Mesenchymal stem cell (in vitro differentiated cells and primary cell): Measurements from ENCODE around the gene RFXAP.
A peak's percentile ranks its signal among the peaks of the same experiment; 100 is the strongest.
"Not testable (repeated sequence)": the region's sequence is repeated elsewhere in the genome, so short reads cannot be mapped to it uniquely, and the experiment has no call there.

Experiments
- DNase-seq: peaks from one replicate; pipeline ENCODE4 v3.0.0-alpha.2; 2013
- H2AFZ ChIP-seq: one replicate; pipeline ENCODE4 v1.6.1; 2013; ENCODE audit warnings: low read depth, mild to moderate bottlenecking, control low read depth, inconsistent platforms, low read length, moderate library complexity
- H2AK5ac ChIP-seq: 2 replicates; pipeline ENCODE4 v1.6.1; 2013; ENCODE audit warnings: low read length, moderate library complexity, mild to moderate bottlenecking, inconsistent platforms; ENCODE audit not compliant: severe bottlenecking
- H2BK120ac ChIP-seq: one replicate; pipeline ENCODE4 v1.6.1; 2013; ENCODE audit warnings: low read depth, mild to moderate bottlenecking, inconsistent platforms, low read length, moderate library complexity
- H2BK12ac ChIP-seq, 2 experiments: one replicate each; pipeline ENCODE4 v1.6.1; 2013; ENCODE audit warnings: inconsistent platforms in 2 of 2, low read length in 2 of 2, mild to moderate bottlenecking in 2 of 2, moderate library complexity in 2 of 2, control low read depth in 1 of 2
- H2BK15ac ChIP-seq: one replicate; pipeline ENCODE4 v1.6.1; 2013; ENCODE audit warnings: mild to moderate bottlenecking, low read depth, inconsistent platforms; ENCODE audit not compliant: poor library complexity, severe bottlenecking
- H2BK5ac ChIP-seq: 2 replicates; pipeline ENCODE4 v1.6.1; 2013; ENCODE audit warnings: low read depth, mild to moderate bottlenecking, low read length, control low read depth, inconsistent platforms; ENCODE audit not compliant: poor library complexity, severe bottlenecking
- H3K14ac ChIP-seq, 2 experiments: one replicate each; pipeline ENCODE4 v1.6.1; 2013; ENCODE audit warnings: inconsistent platforms in 2 of 2, low read length in 2 of 2, control low read depth in 1 of 2, mild to moderate bottlenecking in 1 of 2, moderate library complexity in 1 of 2
- H3K18ac ChIP-seq, 2 experiments: one replicate each; pipeline ENCODE4 v1.6.1; 2013; ENCODE audit warnings: inconsistent platforms in 2 of 2, low read length in 2 of 2, control low read depth in 1 of 2, low read depth in 1 of 2, mild to moderate bottlenecking in 1 of 2
- H3K23ac ChIP-seq, 2 experiments: one replicate each; pipeline ENCODE4 v1.6.1; 2013; ENCODE audit warnings: inconsistent platforms in 2 of 2, low read length in 2 of 2, mild to moderate bottlenecking in 2 of 2, moderate library complexity in 2 of 2, control low read depth in 1 of 2
- H3K27ac ChIP-seq: 2 replicates; pipeline ENCODE4 v1.5.1; 2013; ENCODE audit warnings: mild to moderate bottlenecking, moderate library complexity, low read length, control low read depth, inconsistent platforms; ENCODE audit not compliant: poor library complexity, severe bottlenecking
- H3K27me3 ChIP-seq, 2 experiments: 2 replicates each; pipeline versions ENCODE4 v1.6.1 to v1.7.0; 2013; ENCODE audit warnings: low read length in 2 of 2, mild to moderate bottlenecking in 2 of 2, moderate library complexity in 2 of 2, control low read depth in 1 of 2, inconsistent platforms in 1 of 2; ENCODE audit not compliant: control insufficient read depth in 1 of 2, insufficient read depth in 1 of 2
- H3K36me3 ChIP-seq, 2 experiments: 2 replicates each; pipeline versions ENCODE4 v1.6.1 to v1.7.0; 2013; ENCODE audit warnings: low read length in 2 of 2, control low read depth in 1 of 2, inconsistent platforms in 1 of 2, low read depth in 1 of 2, mild to moderate bottlenecking in 1 of 2; ENCODE audit not compliant: insufficient read depth in 2 of 2, control insufficient read depth in 1 of 2
- H3K4ac ChIP-seq, 2 experiments: one replicate each; pipeline ENCODE4 v1.6.1; 2013; ENCODE audit warnings: inconsistent platforms in 2 of 2, low read length in 2 of 2, mild to moderate bottlenecking in 2 of 2, moderate library complexity in 2 of 2, control low read depth in 1 of 2, low read depth in 1 of 2
- H3K4me1 ChIP-seq: 2 replicates; pipeline ENCODE4 v1.6.1; 2013; ENCODE audit warnings: low read depth, low read length, control low read depth; ENCODE audit not compliant: control insufficient read depth, insufficient read depth
- H3K4me2 ChIP-seq: 2 replicates; pipeline ENCODE4 v1.6.1; 2013; ENCODE audit warnings: low read length, mild to moderate bottlenecking, inconsistent platforms; ENCODE audit not compliant: poor library complexity, severe bottlenecking
- H3K4me3 ChIP-seq, 2 experiments: 2 replicates each; pipeline versions ENCODE4 v1.5.1 to v1.7.0; 2013; ENCODE audit warnings: low read length in 2 of 2, mild to moderate bottlenecking in 2 of 2, control low read depth in 1 of 2, low read depth in 1 of 2; ENCODE audit not compliant: insufficient read depth in 1 of 2
- H3K79me1 ChIP-seq: replicated peaks from 2 replicates; pipeline ENCODE4 v1.6.1; 2013; ENCODE audit warnings: mild to moderate bottlenecking, control low read depth, low read length, inconsistent platforms; ENCODE audit not compliant: poor library complexity, severe bottlenecking
- H3K9ac ChIP-seq: 2 replicates; pipeline ENCODE4 v1.7.0; 2013; ENCODE audit warnings: mild to moderate bottlenecking, low read length, moderate library complexity
- H3K9me3 ChIP-seq: 2 replicates; pipeline ENCODE4 v1.7.0; 2013; ENCODE audit warnings: mild to moderate bottlenecking, low read length; ENCODE audit not compliant: control insufficient read depth
- H4K8ac ChIP-seq: one replicate; pipeline ENCODE4 v1.6.1; 2013; ENCODE audit warnings: inconsistent platforms, mild to moderate bottlenecking, low read length, moderate library complexity
- H4K91ac ChIP-seq: one replicate; pipeline ENCODE4 v1.6.1; 2013; ENCODE audit warnings: mild to moderate bottlenecking, low read length, inconsistent platforms
- WGBS: methylation state at CpG from one replicate; pipeline ENCODE4 v1.1.7; 2013; ENCODE audit warnings: mixed read lengths; 5-methylcytosine and 5-hydroxymethylcytosine counted together

RFXAP gene

DNA sequence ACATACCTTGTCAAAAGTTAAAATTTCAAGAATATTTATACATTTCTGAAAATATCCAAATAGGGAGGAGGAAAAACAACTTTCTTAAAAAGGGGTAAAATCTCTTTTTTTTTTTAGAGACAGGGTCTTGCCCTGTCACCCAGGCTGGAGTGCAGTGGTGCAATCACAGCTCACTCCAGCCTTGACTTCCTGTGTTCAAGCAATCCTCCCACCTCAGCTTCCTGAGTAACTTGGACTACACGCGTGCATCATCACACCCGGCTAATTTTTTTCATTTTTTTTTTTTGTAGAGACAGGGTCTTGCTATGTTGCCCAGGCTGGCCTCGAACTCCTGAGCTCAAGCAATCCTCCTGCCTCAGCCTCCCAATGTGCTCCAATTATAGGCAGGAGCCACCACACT lies 32.8 kb upstream of the RFXAP start:
- H3K23ac ChIP-seq, H2BK15ac ChIP-seq, H3K36me3 ChIP-seq, H3K18ac ChIP-seq, H2AK5ac ChIP-seq, H3K79me1 ChIP-seq, H3K4me1 ChIP-seq, H3K9ac ChIP-seq, H3K4me3 ChIP-seq, H2BK12ac ChIP-seq, H3K9me3 ChIP-seq, H2AFZ ChIP-seq, H2BK120ac ChIP-seq, H4K8ac ChIP-seq, H3K14ac ChIP-seq, H3K4ac ChIP-seq, H3K27ac ChIP-seq, H2BK5ac ChIP-seq, DNase-seq, H4K91ac ChIP-seq, H3K4me2 ChIP-seq, H3K27me3 ChIP-seq: not testable (repeated sequence)
- WGBS: 84% methylated on average over 4 of the region's 4 CpGs

- Histone ChIP-seq H2BK5ac (no peak overlapping the region), H2BK15ac (no peak overlapping the region), H4K91ac (no peak overlapping the region), H2AK5ac (no peak overlapping the region), H4K8ac (no peak overlapping the region), H3K4me1 (no peaks in the 10 kb centered on the region), H3K14ac (no peak overlapping the region), H3K36me3 (no peaks in the 10 kb centered on the region), H2AFZ (no peak overlapping the region), H3K18ac (no peak overlapping the region), H3K9me3 (no peaks in the 10 kb centered on the region), H3K23ac (no peak overlapping the region), H3K9ac (peak overlapping the region; percentile 24), H3K27me3 (no peaks in the 10 kb centered on the region), H2BK12ac (no peak overlapping the region), H3K27ac (no peak overlapping the region), H3K79me1 (no peaks in the 10 kb centered on the region), H3K4me3 (no peak overlapping the region), H3K4ac (no peak overlapping the region), H3K4me2 (no peak overlapping the region), H2BK120ac (no peak overlapping the region)
- no peak for DNase-seq
- WGBS: 74% methylated on average over 3 of the region's 3 CpGs
These were observed 31.8 kb upstream of the RFXAP start for GRCh38 chr13:36787181-36787580.

DNA sequence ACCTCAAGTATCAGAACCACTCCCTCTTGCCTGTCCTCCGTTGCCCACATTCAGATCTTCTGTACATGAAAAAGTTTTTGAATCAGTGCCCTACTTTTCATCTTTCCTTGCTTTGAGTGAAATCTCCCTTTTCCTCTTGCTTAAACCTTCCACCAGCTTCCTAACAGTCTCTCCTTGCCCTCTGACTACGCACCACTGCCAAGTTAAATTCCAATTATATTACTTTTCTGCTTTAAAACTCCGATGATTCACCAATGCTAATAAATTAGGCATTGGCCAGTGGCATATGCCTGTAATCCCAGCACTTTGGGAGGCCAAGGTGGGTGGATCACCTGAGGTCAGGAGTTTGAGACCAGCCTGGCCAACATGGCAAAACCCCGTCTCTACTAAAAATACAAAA lies 30.7 kb upstream of the RFXAP start:
- DNase-seq: no peak
- no peak overlapping the region for H3K23ac ChIP-seq
- no peak overlapping the region for H2AFZ ChIP-seq
- H3K18ac ChIP-seq: no peak overlapping the region
- H3K27ac ChIP-seq: no peak overlapping the region
- H3K4ac ChIP-seq: no peak overlapping the region
- H2AK5ac ChIP-seq: no peak overlapping the region
- WGBS: 87% methylated on average over 4 of the region's 4 CpGs
- H3K4me3 ChIP-seq: no peak overlapping the region
- H3K4me1 ChIP-seq: no peaks in the 10 kb centered on the region
- H3K4me2 ChIP-seq: no peak overlapping the region
- H2BK120ac ChIP-seq: no peak overlapping the region
- no peaks in the 10 kb centered on the region for H3K36me3 ChIP-seq
- H2BK5ac ChIP-seq: no peak overlapping the region
- H2BK12ac ChIP-seq: no peak overlapping the region
- H4K8ac ChIP-seq: no peak overlapping the region
- no peaks in the 10 kb centered on the region for H3K27me3 ChIP-seq
- no peak overlapping the region for H2BK15ac ChIP-seq
- H3K9ac ChIP-seq: peak overlapping the region; percentile 17
- no peak overlapping the region for H4K91ac ChIP-seq
- H3K9me3 ChIP-seq: no peaks in the 10 kb centered on the region
- H3K79me1 ChIP-seq: no peaks in the 10 kb centered on the region
- no peak overlapping the region for H3K14ac ChIP-seq

- Histone ChIP-seq H3K4me2 (no peak overlapping the region), H3K4ac (no peak overlapping the region), H3K14ac (no peak overlapping the region), H3K9ac (no peak overlapping the region), H3K27me3 (no peaks in the 10 kb centered on the region), H4K91ac (no peak overlapping the region), H3K27ac (no peak overlapping the region), H2AK5ac (no peak overlapping the region), H2BK15ac (no peak overlapping the region), H2AFZ (no peak overlapping the region), H3K9me3 (no peaks in the 10 kb centered on the region), H3K4me3 (no peak overlapping the region), H2BK12ac (no peak overlapping the region), H3K4me1 (no peaks in the 10 kb centered on the region), H3K23ac (no peak overlapping the region), H4K8ac (no peak overlapping the region), H2BK120ac (no peak overlapping the region), H3K18ac (no peak overlapping the region), H3K79me1 (no peaks in the 10 kb centered on the region), H3K36me3 (no peaks in the 10 kb centered on the region), H2BK5ac (no peak overlapping the region)
- 65% methylated on average over 3 of the region's 3 CpGs for WGBS
- DNase-seq: no peak
These were observed 30.0 kb upstream of the RFXAP start for GRCh38 chr13:36789061-36789460.
